HepG2 (cell line): ENCODE results near the gene BIRC2. TPM values are rescaled to one million over a fixed set of nuclear protein-coding genes. Genes with fewer than 3 reads are reported as not detected.

Experiments
- ATAC-seq: fragments of 200-7000 bp; cut with Tn5 transposase; 3 replicates; pipeline ENCODE4 v1.9.1; 2020; ENCODE audit warnings: mild to moderate bottlenecking, moderate library complexity
- BruUV-seq: library from RNA; stranded (reverse); fragments of 400-500 nt; replicated peaks from 2 replicates; lab custom pipeline; 2021; lab: Mats Ljungman, UMichigan
- CTCF ChIA-PET: fragments of 300-600 bp; formaldehyde crosslinking; extraction: SDS; loops from one replicate; lab custom pipeline; 2021; ENCODE audit warnings: low total read pairs, inconsistent platforms, low intra/inter-chr PET ratio; lab: Yijun Ruan, JAX
- POLR2A ChIA-PET: fragments of 350-600 bp; sonication (Branson Sonifier 250); formaldehyde crosslinking; loops from one replicate; lab custom pipeline; 2020; ENCODE audit warnings: antibody characterized with exemption, inconsistent platforms; lab: Yijun Ruan, JAX
- DNase-seq: peaks from one replicate; pipeline ENCODE4 v3.0.0-alpha.2; 2015; ENCODE audit warnings: low spot score
- FAIRE-seq: peaks from 3 replicates; lab custom pipeline; 2011; peaks lifted over from hg19 to GRCh38; lab: Jason Lieb, UNC
- H2AFZ ChIP-seq: one replicate; pipeline ENCODE4 v1.6.1; 2011; ENCODE audit warnings: low read length, inconsistent platforms
- H3K27ac ChIP-seq: fragments of 300-600 bp; 3 replicates; pipeline ENCODE4 v1.8.0; 2011; ENCODE audit warnings: mixed run types, mild to moderate bottlenecking, mixed read lengths, low read length, inconsistent platforms; ENCODE audit not compliant: insufficient read depth; ENCODE audit errors: extremely low read length
- H3K27me3 ChIP-seq, 2 experiments: fragments of 200-600 bp in 1 of 2; 2 replicates in 1 of 2; 3 replicates in 1 of 2; pipeline versions ENCODE4 v1.6.0 to v1.8.0; 2011; ENCODE audit warnings: low read length in 2 of 2, mild to moderate bottlenecking in 2 of 2, moderate library complexity in 2 of 2, inconsistent platforms in 1 of 2; ENCODE audit not compliant: insufficient read depth in 2 of 2, control insufficient read depth in 1 of 2
- H3K36me3 ChIP-seq, 2 experiments: fragments of 200-600 bp in 1 of 2; replicated peaks in 1 of 2; 2 replicates in 1 of 2; 3 replicates in 1 of 2; pipeline versions ENCODE4 v1.5.1 to v1.8.0; 2011; ENCODE audit warnings: low read length in 2 of 2, inconsistent platforms in 1 of 2; ENCODE audit not compliant: insufficient read depth in 2 of 2, control insufficient read depth in 1 of 2
- H3K4me1 ChIP-seq: 2 replicates; pipeline ENCODE4 v1.5.1; 2012; ENCODE audit warnings: low read length, inconsistent platforms; ENCODE audit not compliant: insufficient read depth
- H3K4me2 ChIP-seq: 2 replicates; pipeline ENCODE4 v1.6.0; 2011; ENCODE audit warnings: low read depth, low read length, inconsistent platforms
- H3K4me3 ChIP-seq, 3 experiments: fragments of 200-600 bp in 1 of 3; sonication (generic), shearing (Covaris generic) in 1 of 3; replicated peaks in 1 of 3; 2 replicates each; pipeline ENCODE4 v1.5.1; 2011 to 2016; ENCODE audit warnings: low read length in 3 of 3, inconsistent platforms in 2 of 3, low read depth in 2 of 3, mild to moderate bottlenecking in 2 of 3, control low read depth in 1 of 3, mixed read lengths in 1 of 3; ENCODE audit not compliant: insufficient read depth in 1 of 3
- H3K79me2 ChIP-seq: one replicate; pipeline ENCODE4 v1.6.1; 2011; ENCODE audit warnings: low read length, inconsistent platforms; ENCODE audit not compliant: insufficient read depth
- H3K9ac ChIP-seq: 2 replicates; pipeline ENCODE4 v1.6.0; 2011; ENCODE audit warnings: mild to moderate bottlenecking, low read depth, low read length, inconsistent platforms; ENCODE audit not compliant: insufficient read depth
- H3K9me3 ChIP-seq: 2 replicates; pipeline ENCODE4 v1.5.1; 2012; ENCODE audit warnings: mild to moderate bottlenecking, low read length
- H4K20me1 ChIP-seq: 2 replicates; pipeline ENCODE4 v1.6.0; 2011; ENCODE audit warnings: inconsistent platforms, mild to moderate bottlenecking, low read length, moderate library complexity; ENCODE audit not compliant: insufficient read depth
- ELF1 ChIP-seq: sonication (generic); formaldehyde crosslinking; IDR thresholded peaks from 2 replicates; pipeline ENCODE4 v1.4.0; 2020; ENCODE audit warnings: missing genetic modification reagents
- IRX3 ChIP-seq: sonication (generic); formaldehyde crosslinking; IDR thresholded peaks from 2 replicates; pipeline ENCODE4 v1.8.1; 2023; ENCODE audit warnings: mild to moderate bottlenecking, low read depth, missing genetic modification reagents, borderline replicate concordance
- NBN ChIP-seq: fragments of 450-650 bp; conservative IDR thresholded peaks from 2 replicates; pipeline ENCODE4 v1.6.1; 2017
- NFKB2 ChIP-seq: sonication (generic); formaldehyde crosslinking; IDR thresholded peaks from 2 replicates; pipeline ENCODE4 v1.4.0; 2020; ENCODE audit warnings: missing genetic modification reagents, borderline replicate concordance
- PHF8 ChIP-seq: sonication (generic); formaldehyde crosslinking; IDR thresholded peaks from 2 replicates; pipeline ENCODE4 v1.5.0; 2020; ENCODE audit warnings: missing genetic modification reagents
- PITX1 ChIP-seq: sonication (generic); formaldehyde crosslinking; IDR thresholded peaks from 2 replicates; pipeline ENCODE4 v1.5.1; 2020; ENCODE audit warnings: mild to moderate bottlenecking, missing genetic modification reagents
- SNAI1 ChIP-seq: sonication (generic); formaldehyde crosslinking; IDR thresholded peaks from 2 replicates; pipeline ENCODE4 v1.5.0; 2020; ENCODE audit warnings: mild to moderate bottlenecking, missing genetic modification reagents, borderline replicate concordance
- SNAPC2 ChIP-seq: sonication (generic); formaldehyde crosslinking; IDR thresholded peaks from 2 replicates; pipeline ENCODE4 v1.8.1; 2022; ENCODE audit warnings: mild to moderate bottlenecking, missing genetic modification reagents
- ZNF180 ChIP-seq: sonication (generic); formaldehyde crosslinking; IDR thresholded peaks from 2 replicates; pipeline ENCODE4 v1.4.0; 2020; ENCODE audit warnings: low read depth, missing genetic modification reagents, borderline replicate concordance
- ZNF282 ChIP-seq: fragments of 450-650 bp; IDR thresholded peaks from 2 replicates; pipeline ENCODE4 v1.6.1; 2018; ENCODE audit not compliant: partially characterized antibody
- ZNF362 ChIP-seq: sonication (generic); formaldehyde crosslinking; IDR thresholded peaks from 2 replicates; pipeline ENCODE4 v1.4.0; 2020; ENCODE audit warnings: missing genetic modification reagents, mild to moderate bottlenecking, borderline replicate concordance
- ZNF709 ChIP-seq: sonication (generic); formaldehyde crosslinking; IDR thresholded peaks from 2 replicates; pipeline ENCODE4 v1.5.0; 2020; ENCODE audit warnings: mild to moderate bottlenecking, missing genetic modification reagents
- WGBS: methylation state at CpG from one replicate; pipeline ENCODE4 v1.1.6; 2017; ENCODE audit warnings: low lambda C conversion rate; 5-methylcytosine and 5-hydroxymethylcytosine counted together
- in situ Hi-C: cut with HindIII; loops from 2 replicates; pipeline ENCODE4 v1.10.0; 2017; ENCODE audit warnings: low pct_unique_long_range_greater_than_20kb; ENCODE audit not compliant: extremely low pct_ligation_motif_present
- intact Hi-C: fragments of 100-400 bp; cut with micrococcal nuclease; formaldehyde crosslinking; loops from one replicate; pipeline ENCODE4 v1.10.0; 2022; ENCODE audit not compliant: unreplicated experiment
- polyA plus RNA-seq, 8 experiments: library from polyadenylated mRNA; depleted of rRNA in 3 of 8; stranded (reverse) in 7 of 8; unstranded in 1 of 8; fragments of >200 nt; fragmentation: Illumina TruSeq in 4 of 8; extraction: Trizol in 4 of 8; gene quantifications; 2 replicates each; pipeline versions ENCODE4 v1.2.1 to v1.2.3, GENCODE V29; 2011 to 2016; ENCODE audit warnings: low read depth in 4 of 8, missing spikeins in 1 of 8, mixed read lengths in 1 of 8; ENCODE audit not compliant: insufficient read depth in 1 of 8
- total RNA-seq, 5 experiments: library from RNA; depleted of rRNA; stranded (reverse); fragments of >200 nt; fragmentation: Illumina TruSeq; extraction: Trizol; gene quantifications; 2 replicates each; pipeline ENCODE4 v1.2.3, GENCODE V29; 2016; ENCODE audit warnings: low read depth in 1 of 5
- TF ChIP-seq, protein P1 (sequence below): IDR thresholded peaks from 2 replicates; pipeline ENCODE4 v1.6.1; 2012; ENCODE audit warnings: low read length, improper control_type of control experiment
- TF ChIP-seq, protein P2 (sequence below): sonication (generic); formaldehyde crosslinking; conservative IDR thresholded peaks from 2 replicates; pipeline ENCODE4 v1.4.0; 2020; ENCODE audit warnings: missing genetic modification reagents
- TF ChIP-seq, protein P3 (sequence below): IDR thresholded peaks from 2 replicates; pipeline ENCODE4 v1.4.0; 2020; ENCODE audit warnings: mild to moderate bottlenecking, missing genetic modification reagents

Gene BIRC2
- total and polyA plus RNA-seq, 2 of the 13 experiments (the other 11 are each of a cell fraction or from before 2014, with no cell fraction given) = 61.7 to 62.2 TPM

DNA sequence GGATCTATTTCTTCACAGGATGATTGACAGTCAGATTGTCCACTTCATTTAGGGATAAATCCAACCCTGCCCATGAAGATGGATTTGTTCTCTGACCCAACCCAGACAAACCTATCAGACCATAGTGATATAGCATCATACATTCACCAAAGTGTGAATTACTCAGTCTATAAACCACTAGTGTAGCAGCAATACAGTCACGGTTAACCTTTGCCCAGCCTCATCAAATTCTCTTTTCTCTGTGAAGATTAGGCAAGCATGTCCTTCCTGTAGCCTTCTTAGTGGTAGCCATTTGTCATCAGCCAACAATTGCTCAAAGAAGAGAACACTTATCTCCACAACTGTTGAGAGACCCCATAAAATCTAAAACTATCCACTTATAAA lies 14.4 kb upstream of the BIRC2 start:
- Histone ChIP-seq H3K27me3 (no peaks in the 10 kb centered on the region), H3K36me3 (no peaks in the 10 kb centered on the region), H3K79me2 (no peaks in the 10 kb centered on the region), H3K4me3 (no peak overlapping the region), H3K27ac (no peak overlapping the region), H3K9ac (no peak overlapping the region), H3K4me1 (no peaks in the 10 kb centered on the region), H3K9me3 (no peaks in the 10 kb centered on the region), H4K20me1 (no peaks in the 10 kb centered on the region), H3K4me2 (no peak overlapping the region), H2AFZ (no peak overlapping the region)
- TF ChIP-seq, protein P1, sequence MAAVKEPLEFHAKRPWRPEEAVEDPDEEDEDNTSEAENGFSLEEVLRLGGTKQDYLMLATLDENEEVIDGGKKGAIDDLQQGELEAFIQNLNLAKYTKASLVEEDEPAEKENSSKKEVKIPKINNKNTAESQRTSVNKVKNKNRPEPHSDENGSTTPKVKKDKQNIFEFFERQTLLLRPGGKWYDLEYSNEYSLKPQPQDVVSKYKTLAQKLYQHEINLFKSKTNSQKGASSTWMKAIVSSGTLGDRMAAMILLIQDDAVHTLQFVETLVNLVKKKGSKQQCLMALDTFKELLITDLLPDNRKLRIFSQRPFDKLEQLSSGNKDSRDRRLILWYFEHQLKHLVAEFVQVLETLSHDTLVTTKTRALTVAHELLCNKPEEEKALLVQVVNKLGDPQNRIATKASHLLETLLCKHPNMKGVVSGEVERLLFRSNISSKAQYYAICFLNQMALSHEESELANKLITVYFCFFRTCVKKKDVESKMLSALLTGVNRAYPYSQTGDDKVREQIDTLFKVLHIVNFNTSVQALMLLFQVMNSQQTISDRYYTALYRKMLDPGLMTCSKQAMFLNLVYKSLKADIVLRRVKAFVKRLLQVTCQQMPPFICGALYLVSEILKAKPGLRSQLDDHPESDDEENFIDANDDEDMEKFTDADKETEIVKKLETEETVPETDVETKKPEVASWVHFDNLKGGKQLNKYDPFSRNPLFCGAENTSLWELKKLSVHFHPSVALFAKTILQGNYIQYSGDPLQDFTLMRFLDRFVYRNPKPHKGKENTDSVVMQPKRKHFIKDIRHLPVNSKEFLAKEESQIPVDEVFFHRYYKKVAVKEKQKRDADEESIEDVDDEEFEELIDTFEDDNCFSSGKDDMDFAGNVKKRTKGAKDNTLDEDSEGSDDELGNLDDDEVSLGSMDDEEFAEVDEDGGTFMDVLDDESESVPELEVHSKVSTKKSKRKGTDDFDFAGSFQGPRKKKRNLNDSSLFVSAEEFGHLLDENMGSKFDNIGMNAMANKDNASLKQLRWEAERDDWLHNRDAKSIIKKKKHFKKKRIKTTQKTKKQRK = no peak
- TF ChIP-seq SNAI1 = no peak
- no peak for TF ChIP-seq ZNF709 (CRISPR knock-in tag)
- no peak for TF ChIP-seq ZNF362
- TF ChIP-seq, protein P2, sequence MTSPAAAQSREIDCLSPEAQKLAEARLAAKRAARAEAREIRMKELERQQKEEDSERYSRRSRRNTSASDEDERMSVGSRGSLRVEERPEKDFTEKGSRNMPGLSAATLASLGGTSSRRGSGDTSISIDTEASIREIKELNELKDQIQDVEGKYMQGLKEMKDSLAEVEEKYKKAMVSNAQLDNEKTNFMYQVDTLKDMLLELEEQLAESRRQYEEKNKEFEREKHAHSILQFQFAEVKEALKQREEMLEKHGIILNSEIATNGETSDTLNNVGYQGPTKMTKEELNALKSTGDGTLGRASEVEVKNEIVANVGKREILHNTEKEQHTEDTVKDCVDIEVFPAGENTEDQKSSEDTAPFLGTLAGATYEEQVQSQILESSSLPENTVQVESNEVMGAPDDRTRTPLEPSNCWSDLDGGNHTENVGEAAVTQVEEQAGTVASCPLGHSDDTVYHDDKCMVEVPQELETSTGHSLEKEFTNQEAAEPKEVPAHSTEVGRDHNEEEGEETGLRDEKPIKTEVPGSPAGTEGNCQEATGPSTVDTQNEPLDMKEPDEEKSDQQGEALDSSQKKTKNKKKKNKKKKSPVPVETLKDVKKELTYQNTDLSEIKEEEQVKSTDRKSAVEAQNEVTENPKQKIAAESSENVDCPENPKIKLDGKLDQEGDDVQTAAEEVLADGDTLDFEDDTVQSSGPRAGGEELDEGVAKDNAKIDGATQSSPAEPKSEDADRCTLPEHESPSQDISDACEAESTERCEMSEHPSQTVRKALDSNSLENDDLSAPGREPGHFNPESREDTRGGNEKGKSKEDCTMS (CRISPR knock-in tag) = no peak
- no peak for TF ChIP-seq NFKB2 (CRISPR knock-in tag)
- TF ChIP-seq ELF1 = no peak
- no peak for TF ChIP-seq NBN
- TF ChIP-seq IRX3 (CRISPR knock-in tag) = no peak
- no peak for TF ChIP-seq ZNF282
- TF ChIP-seq PHF8 (CRISPR knock-in tag) = no peak
- TF ChIP-seq, protein P3, sequence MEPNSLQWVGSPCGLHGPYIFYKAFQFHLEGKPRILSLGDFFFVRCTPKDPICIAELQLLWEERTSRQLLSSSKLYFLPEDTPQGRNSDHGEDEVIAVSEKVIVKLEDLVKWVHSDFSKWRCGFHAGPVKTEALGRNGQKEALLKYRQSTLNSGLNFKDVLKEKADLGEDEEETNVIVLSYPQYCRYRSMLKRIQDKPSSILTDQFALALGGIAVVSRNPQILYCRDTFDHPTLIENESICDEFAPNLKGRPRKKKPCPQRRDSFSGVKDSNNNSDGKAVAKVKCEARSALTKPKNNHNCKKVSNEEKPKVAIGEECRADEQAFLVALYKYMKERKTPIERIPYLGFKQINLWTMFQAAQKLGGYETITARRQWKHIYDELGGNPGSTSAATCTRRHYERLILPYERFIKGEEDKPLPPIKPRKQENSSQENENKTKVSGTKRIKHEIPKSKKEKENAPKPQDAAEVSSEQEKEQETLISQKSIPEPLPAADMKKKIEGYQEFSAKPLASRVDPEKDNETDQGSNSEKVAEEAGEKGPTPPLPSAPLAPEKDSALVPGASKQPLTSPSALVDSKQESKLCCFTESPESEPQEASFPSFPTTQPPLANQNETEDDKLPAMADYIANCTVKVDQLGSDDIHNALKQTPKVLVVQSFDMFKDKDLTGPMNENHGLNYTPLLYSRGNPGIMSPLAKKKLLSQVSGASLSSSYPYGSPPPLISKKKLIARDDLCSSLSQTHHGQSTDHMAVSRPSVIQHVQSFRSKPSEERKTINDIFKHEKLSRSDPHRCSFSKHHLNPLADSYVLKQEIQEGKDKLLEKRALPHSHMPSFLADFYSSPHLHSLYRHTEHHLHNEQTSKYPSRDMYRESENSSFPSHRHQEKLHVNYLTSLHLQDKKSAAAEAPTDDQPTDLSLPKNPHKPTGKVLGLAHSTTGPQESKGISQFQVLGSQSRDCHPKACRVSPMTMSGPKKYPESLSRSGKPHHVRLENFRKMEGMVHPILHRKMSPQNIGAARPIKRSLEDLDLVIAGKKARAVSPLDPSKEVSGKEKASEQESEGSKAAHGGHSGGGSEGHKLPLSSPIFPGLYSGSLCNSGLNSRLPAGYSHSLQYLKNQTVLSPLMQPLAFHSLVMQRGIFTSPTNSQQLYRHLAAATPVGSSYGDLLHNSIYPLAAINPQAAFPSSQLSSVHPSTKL (CRISPR knock-in tag) = no peak
- TF ChIP-seq SNAPC2 = no peak
- TF ChIP-seq PITX1 (CRISPR knock-in tag) = no peak
- no peak for TF ChIP-seq ZNF180 (CRISPR knock-in tag)
- ChIA-PET CTCF (no interaction called here), POLR2A (no interaction called here)
- BruUV-seq = no TSS peak
- ATAC-seq (no peak), FAIRE-seq (no peak), DNase-seq (no peak)
- intact Hi-C loops (no loop called here), in situ Hi-C loops (no loop called here)
- WGBS = 45% methylated on average over 1 of the region's 1 CpG
